Stimulated activated CD4-positive, alpha-beta T cell treated with anti-CD3 and anti-CD28 coated beads, Interleukin-12 subunit alpha, Interleukin-12 subunit beta, amount 100 ng/mL, for 4 hours (primary cell): ENCODE data around the gene HTRA3.

Source experiments
- DNase-seq: peaks from one replicate; pipeline ENCODE4 v3.0.0-alpha.2; 2020

HTRA3 gene

GRCh38 chr4:8250227-8250626 lies 19.3 kb upstream of the HTRA3 start:
- DNase-seq: no peak

GRCh38 chr4:8250637-8251036 lies 18.9 kb upstream of the HTRA3 start:
- no peak for DNase-seq

- no peak for DNase-seq
Measured at GRCh38 chr4:8251110-8251883, 18.3 kb upstream of the HTRA3 start.

DNA sequence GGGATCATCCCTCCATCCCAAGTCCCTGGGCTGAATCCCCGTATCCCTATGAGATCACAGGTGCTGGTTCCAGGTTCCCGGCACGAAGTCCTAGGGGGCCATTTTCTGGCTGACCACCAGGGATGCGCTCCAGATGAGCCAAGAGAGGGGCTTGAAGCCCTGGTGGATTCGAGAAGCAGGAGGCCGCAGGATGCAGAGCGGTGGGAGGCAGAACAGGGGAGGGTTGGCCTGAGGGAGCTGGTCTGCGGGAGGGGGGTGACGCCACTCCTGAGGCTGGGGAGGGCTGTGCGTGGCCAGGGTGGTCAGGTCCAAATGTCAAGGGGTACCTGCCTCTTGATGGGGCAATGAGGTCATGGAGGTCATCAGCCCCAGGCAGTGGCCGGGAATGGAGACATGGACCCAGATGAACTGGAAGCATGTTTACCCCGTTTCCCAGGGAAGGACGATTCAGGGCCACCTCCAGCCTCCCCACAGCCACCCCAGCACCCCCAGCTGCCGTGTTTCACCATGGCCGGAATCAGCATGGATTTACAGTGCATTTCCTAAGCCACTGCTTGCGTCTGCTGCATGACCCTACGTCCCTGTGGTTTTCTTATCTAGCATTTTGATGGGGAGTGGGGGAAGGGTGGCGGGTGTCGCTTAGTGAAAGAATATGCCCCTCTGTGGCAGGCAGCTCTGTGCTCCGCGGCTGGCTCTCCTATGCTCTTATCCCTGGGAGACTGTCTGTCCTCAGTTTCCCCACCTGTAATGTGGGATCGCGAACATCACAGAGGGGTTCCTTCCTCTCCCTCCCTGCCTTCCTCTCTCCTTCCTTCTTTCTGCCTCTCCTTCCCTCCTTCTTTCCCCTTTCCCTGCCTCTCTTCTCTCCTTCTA lies 17.0 kb upstream of the HTRA3 start:
- no peak for DNase-seq

- no peak for DNase-seq
Measured at GRCh38 chr4:8254076-8254475, 15.5 kb upstream of the HTRA3 start.

- no peak for DNase-seq
Measured at GRCh38 chr4:8255698-8256441, 13.7 kb upstream of the HTRA3 start.

- DNase-seq: no peak
Measured at GRCh38 chr4:8257854-8258253, 11.7 kb upstream of the HTRA3 start.

DNA sequence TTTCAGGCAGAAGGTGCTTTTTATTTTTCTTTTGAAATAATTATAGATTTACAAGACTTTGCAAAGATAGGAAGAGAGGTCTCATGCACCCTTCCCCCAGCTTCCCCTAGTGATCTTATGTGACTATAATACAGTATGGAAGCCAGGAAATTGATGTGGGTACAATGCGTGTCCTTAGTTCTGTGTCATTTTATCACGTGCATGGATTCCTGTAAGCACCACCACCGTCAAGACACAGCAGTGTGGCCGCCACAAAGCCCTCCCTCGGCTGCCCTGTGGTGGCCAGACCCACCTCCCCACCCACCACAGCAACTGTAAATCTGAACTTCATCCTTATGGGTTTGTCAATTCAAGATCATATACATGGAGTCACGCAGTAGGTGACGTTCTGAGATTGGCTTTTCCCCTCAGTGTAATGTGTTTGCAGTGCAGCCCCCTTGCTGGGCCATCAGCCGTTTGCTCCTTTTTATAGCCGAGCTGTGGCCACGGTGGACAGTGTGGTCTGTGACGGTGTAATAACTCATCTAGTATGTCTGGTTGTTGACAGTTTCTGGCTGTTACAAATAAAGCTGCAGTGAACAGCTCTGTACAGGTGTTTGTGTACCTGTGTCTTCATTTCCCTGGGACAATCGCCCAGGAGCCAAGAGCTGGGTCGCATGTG lies 10.9 kb upstream of the HTRA3 start:
- no peak for DNase-seq

GRCh38 chr4:8259743-8260430 lies 9.7 kb upstream of the HTRA3 start:
- DNase-seq: no peak

DNA sequence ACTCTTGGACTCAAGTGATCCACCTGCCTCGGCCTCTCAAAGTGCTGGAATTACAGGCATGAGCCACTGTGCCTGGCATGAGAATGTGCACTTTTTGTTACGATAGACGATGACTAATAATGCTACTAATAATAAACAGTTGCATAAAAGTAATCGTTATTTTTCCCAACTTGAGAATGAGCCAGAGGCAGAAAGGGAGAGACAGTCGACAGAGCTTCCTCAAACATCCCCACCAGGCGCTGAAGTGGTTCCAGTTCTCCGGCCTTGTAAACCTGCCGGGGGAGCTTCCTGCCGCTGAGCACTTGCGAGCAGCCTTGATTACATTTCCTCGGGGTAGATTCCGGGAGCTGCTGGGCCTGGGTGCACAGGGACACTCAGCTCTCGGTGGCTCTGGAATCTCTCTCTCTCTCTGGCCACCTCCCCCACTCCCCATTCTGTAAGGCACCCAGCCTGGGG lies 8.9 kb upstream of the HTRA3 start:
- no peak for DNase-seq

DNA sequence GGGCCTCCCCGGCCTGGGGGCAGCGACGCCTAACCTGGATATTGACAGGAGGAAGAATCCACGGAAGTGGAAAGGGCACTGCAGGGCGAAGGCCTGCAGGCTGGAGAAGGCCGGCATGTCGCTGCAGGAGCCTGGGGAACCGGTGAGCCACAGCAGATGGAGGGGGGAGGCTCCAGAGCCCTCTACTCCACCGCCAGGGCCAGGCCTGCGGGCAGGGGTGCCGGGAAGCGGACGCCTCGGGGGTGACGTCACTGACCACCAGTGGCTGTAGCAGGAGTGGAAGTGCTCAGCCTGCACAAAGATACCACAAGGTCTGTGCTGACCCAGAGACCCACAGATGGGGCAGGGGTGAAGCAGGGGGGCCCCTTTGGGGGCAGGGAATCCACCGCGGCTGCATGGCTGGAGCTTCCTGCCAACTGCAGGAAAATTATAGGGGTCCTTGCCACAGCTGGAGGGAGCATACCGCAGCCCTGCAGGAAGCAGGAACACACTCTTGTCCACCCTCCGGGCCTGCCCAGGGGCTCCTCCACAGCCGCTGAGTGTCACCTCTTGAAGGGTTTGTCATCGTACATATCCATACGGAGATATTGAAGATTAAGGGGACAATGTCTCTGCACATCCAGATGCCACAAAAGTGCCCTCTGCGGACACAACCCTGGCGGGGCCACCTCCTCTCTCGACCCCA lies 7.6 kb upstream of the HTRA3 start:
- DNase-seq: no peak

DNA sequence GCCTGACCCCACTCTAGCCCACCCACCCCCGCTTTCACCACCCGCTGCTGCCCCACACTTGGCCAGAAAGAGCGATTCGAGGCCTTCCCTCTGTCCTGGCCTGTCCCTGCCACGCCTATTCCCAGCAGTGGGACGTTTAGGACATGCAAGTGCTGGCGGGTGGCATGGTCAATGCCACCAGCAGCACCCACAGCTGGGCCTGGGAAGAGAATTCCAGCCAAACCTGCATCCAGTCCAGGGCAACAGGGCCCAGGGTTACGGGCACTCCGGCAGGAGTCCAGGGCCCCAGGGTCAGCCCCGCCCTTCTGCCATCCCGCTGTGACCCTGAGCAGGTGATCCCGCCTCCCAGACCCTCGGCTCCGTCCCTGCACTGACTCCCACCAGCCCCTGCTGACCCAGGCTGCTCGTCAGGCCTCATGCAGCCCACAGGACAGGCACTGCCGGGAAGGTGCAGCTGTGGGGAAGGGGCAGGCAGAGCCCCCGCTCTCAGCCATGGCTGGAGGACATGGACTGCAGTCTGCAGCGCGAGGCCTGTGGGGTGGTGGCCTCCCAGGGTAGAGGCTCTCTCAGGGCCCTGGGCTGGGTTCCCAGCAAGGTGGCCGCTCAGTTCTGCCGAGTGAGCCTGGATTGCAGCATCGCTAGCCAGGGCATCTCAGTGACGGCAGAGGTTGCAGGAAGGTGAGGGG lies 6.8 kb upstream of the HTRA3 start:
- DNase-seq: no peak

- no peak for DNase-seq
Measured at GRCh38 chr4:8263397-8263796, 6.2 kb upstream of the HTRA3 start.

DNA sequence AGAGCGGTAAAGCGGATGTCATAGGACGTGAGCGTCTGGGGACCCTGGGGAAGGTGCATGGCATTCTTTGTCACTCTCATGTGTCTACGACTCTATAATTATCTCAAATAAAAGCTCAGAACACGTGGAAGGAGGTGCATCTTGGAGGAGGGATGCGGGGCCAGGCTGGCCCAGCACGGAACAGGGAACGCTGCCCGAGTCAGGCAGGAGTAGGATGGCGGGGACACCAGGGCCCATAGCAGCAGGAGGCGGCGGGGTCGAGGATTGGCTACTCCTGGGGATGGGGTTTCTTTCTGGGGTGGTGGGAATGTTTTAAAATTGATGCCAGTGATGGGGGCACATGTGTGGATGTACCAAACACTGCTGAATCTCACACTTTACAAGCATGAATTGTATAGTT lies 5.4 kb upstream of the HTRA3 start:
- DNase-seq: no peak

DNA sequence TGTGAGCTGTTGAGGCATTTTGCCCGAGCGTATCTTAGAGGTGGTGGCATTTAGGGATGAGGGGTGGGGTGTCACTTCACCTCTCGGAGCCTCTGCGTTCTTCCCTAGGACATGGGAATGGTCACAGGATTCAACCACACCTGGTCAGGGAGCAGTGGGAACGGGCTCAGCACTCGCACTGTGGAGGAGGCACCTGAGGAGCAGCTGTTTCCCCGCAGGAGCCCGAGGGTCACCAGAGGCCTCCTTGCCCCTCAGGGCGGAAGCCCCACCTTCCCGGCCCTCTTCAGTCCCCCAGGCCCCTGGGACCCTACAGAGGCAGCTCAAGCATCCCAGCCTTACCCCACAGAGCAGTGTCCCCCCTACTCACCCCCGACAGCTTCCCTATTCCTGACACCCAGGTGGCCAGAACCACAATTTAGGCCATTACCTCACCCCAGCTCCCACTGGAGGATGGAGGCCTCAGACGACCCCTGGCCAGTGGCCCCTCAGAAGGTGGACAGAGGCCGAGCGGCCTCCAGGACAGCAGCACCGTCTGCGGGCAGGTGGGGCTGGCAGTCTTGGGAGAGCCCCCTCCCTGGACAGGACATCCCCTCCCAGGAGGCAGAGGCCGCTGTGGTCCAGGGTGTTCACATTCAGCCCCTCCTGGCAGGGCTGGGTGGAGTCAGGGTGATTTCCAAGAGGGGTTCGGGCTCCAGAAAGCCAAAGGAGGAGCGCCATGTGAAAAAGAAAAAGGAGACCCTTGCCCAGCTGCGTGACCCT lies 4.2 kb upstream of the HTRA3 start:
- no peak for DNase-seq

DNA sequence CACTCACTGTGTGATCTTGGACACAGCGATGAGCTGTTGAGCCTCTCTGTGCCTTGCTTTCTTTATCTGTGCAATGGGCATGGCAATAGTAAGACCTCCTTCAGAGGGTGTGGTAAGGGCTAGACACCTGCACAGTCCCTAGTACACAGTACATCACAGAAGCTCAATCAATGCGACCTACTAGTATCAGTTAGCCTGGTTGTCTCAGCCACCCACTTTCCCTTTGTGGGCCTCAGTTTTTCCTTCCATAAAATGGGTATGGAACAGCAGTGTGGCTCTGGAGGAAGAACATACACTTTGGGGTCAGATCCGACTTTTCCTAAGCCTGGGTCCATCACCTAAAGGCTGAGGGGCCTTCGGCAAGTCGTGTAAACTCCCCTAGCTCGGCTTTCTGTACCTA lies 3.5 kb upstream of the HTRA3 start:
- no peak for DNase-seq

GRCh38 chr4:8266508-8266907 lies 3.0 kb upstream of the HTRA3 start:
- DNase-seq: no peak

GRCh38 chr4:8267077-8267476 lies 2.5 kb upstream of the HTRA3 start:
- DNase-seq: no peak

- no peak for DNase-seq
Measured at GRCh38 chr4:8268211-8268610, 1.3 kb upstream of the HTRA3 start.

DNA sequence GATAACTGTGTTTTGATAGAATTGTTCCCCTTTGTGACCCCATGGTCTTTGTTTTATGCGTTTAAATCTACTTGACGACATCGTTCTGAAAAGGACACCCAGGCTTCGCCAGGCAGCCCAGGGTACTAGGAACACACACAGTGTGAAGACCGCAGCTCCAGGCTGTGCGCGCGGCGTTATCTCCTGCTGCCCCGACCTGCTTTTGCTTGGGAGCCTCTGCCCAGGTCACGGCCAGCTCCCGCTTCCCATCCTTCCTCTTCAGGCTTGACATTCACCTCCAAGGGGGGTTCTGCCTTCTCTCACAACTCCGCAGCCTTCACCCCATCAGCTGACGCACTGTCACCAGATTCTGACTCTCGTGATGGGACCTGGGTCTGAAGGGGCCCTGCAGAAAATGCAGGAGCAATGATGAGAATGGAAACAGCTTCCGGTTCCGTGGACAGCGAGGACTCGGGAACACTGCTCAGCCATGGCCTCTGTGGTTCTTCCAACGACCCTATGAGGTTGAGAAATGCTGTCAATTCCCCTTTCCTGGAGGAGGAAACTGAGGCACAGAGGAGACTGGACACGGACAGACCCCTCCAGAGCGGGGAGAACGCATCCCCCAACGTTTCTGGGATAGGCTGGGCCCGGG lies 536 bp upstream of the HTRA3 start:
- no peak for DNase-seq
